GM23338 (cell line): ENCODE data around the gene FBXL5. TPM values are rescaled to one million over a fixed set of nuclear protein-coding genes. Genes with fewer than 3 reads are reported as not detected.
A peak's percentile ranks its signal among the peaks of the same experiment; 100 is the strongest.

Experiments used
- ATAC-seq: fragments of 200-7000 bp; cut with Tn5 transposase; 3 replicates; pipeline ENCODE4 v1.9.1; 2020
- DNase-seq: peaks from one replicate; pipeline ENCODE4 v3.0.0-alpha.2; 2015; ENCODE audit warnings: low spot score
- H2AFZ ChIP-seq: fragments of 200-600 bp; sonication (generic); 2 replicates; pipeline ENCODE4 v1.8.0; 2016; ENCODE audit warnings: antibody characterized with exemption, mild to moderate bottlenecking, moderate library complexity
- H3F3A ChIP-seq: fragments of 200-600 bp; sonication (generic); replicated peaks from 2 replicates; pipeline ENCODE4 v1.8.0; 2017; ENCODE audit warnings: antibody characterized with exemption, mixed run types, low read depth
- H3K27ac ChIP-seq: fragments of 200-600 bp; sonication (generic); 2 replicates; pipeline ENCODE4 v1.6.1; 2016; ENCODE audit warnings: low read depth
- H3K27me3 ChIP-seq: fragments of 200-600 bp; sonication (generic); 2 replicates; pipeline ENCODE4 v1.8.0; 2016; ENCODE audit warnings: mild to moderate bottlenecking, mixed run types, moderate library complexity; ENCODE audit not compliant: insufficient read depth
- H3K36me3 ChIP-seq: fragments of 200-600 bp; sonication (generic); 2 replicates; pipeline ENCODE4 v1.8.0; 2016; ENCODE audit warnings: mild to moderate bottlenecking; ENCODE audit not compliant: insufficient read depth
- H3K4me1 ChIP-seq: fragments of 200-600 bp; sonication (generic); 2 replicates; pipeline ENCODE4 v1.8.0; 2016; ENCODE audit warnings: mild to moderate bottlenecking, moderate library complexity; ENCODE audit not compliant: insufficient read depth
- H3K4me2 ChIP-seq: fragments of 200-600 bp; sonication (generic); 2 replicates; pipeline ENCODE4 v1.7.1; 2017; ENCODE audit warnings: mixed run types
- H3K4me3 ChIP-seq: fragments of 200-600 bp; sonication (generic); 2 replicates; pipeline ENCODE4 v1.6.1; 2016; ENCODE audit warnings: mixed run types
- H3K79me2 ChIP-seq: fragments of 200-600 bp; sonication (generic); replicated peaks from 2 replicates; pipeline ENCODE4 v1.8.0; 2017; ENCODE audit warnings: mild to moderate bottlenecking; ENCODE audit not compliant: insufficient read depth
- H3K9me2 ChIP-seq: fragments of 200-600 bp; sonication (generic); 2 replicates; pipeline ENCODE4 v1.8.0; 2017; ENCODE audit not compliant: insufficient read depth
- H4K20me1 ChIP-seq: fragments of 200-600 bp; sonication (generic); replicated peaks from 2 replicates; pipeline ENCODE4 v1.8.0; 2017; ENCODE audit warnings: mild to moderate bottlenecking; ENCODE audit not compliant: insufficient read depth
- H3K27ac Mint-ChIP-seq: 2 replicates; pipeline ENCODE4 v1.8.0; 2020; ENCODE audit warnings: inconsistent platforms, mild to moderate bottlenecking, moderate library complexity, mixed read lengths
- H3K27me3 Mint-ChIP-seq: 3 replicates; pipeline ENCODE4 v1.8.0; 2022; ENCODE audit warnings: low read depth, mild to moderate bottlenecking, moderate library complexity, mixed read lengths, inconsistent platforms; ENCODE audit not compliant: insufficient read depth, poor library complexity
- H3K36me3 Mint-ChIP-seq: 3 replicates; pipeline ENCODE4 v1.8.0; 2021; ENCODE audit warnings: low read depth, mild to moderate bottlenecking, inconsistent platforms, moderate library complexity, mixed read lengths
- H3K4me1 Mint-ChIP-seq: 3 replicates; pipeline ENCODE4 v1.8.0; 2020; ENCODE audit warnings: mild to moderate bottlenecking, inconsistent platforms, mixed read lengths
- H3K4me3 Mint-ChIP-seq: 3 replicates; pipeline ENCODE4 v1.8.0; 2021; ENCODE audit warnings: moderate library complexity, mild to moderate bottlenecking, inconsistent platforms, mixed read lengths
- H3K9me3 Mint-ChIP-seq: 3 replicates; pipeline ENCODE4 v1.8.0; 2020; ENCODE audit warnings: moderate library complexity, mild to moderate bottlenecking, inconsistent platforms, mixed read lengths
- CREB1 ChIP-seq: fragments of 250-450 bp; sonication (Bioruptor Pico); IDR thresholded peaks from 2 replicates; pipeline ENCODE4 v1.5.0; 2020; ENCODE audit warnings: low read depth, mild to moderate bottlenecking, moderate library complexity
- CTCF ChIP-seq, 2 experiments: fragments of 200-600 bp in 1 of 2; sonication (generic) in 1 of 2; conservative IDR thresholded peaks; 2 replicates each; pipeline versions ENCODE4 v1.5.1 to v1.6.1; 2016 to 2017; ENCODE audit warnings: antibody characterized with exemption in 2 of 2, low read depth in 2 of 2, mild to moderate bottlenecking in 2 of 2, moderate library complexity in 1 of 2
- ETS1 ChIP-seq: IDR thresholded peaks from 2 replicates; pipeline ENCODE4 v1.6.1; 2016; ENCODE audit warnings: antibody characterized with exemption
- EZH2 ChIP-seq: fragments of 200-600 bp; sonication (generic); IDR thresholded peaks from one replicate; pipeline ENCODE4 v1.8.0; 2017; ENCODE audit warnings: antibody characterized with exemption, mild to moderate bottlenecking, low read depth; ENCODE audit not compliant: unreplicated experiment
- EZH2phosphoT487 ChIP-seq: fragments of 200-600 bp; sonication (generic); IDR thresholded peaks from one replicate; pipeline ENCODE4 v1.8.1; 2018; ENCODE audit warnings: antibody characterized with exemption; ENCODE audit not compliant: unreplicated experiment
- JUNB ChIP-seq: IDR thresholded peaks from one replicate; pipeline ENCODE4 v1.6.1; 2016; ENCODE audit warnings: antibody characterized with exemption; ENCODE audit not compliant: unreplicated experiment
- NANOG ChIP-seq: IDR thresholded peaks from 2 replicates; pipeline ENCODE4 v1.6.1; 2016; ENCODE audit warnings: antibody characterized with exemption, borderline replicate concordance
- POLR2AphosphoS5 ChIP-seq: IDR thresholded peaks from 2 replicates; pipeline ENCODE4 v1.6.1; 2016; ENCODE audit warnings: antibody characterized with exemption, low read depth
- REST ChIP-seq: IDR thresholded peaks from one replicate; pipeline ENCODE4 v1.6.1; 2018; ENCODE audit warnings: antibody characterized with exemption; ENCODE audit not compliant: unreplicated experiment
- STAT1 ChIP-seq: IDR thresholded peaks from one replicate; pipeline ENCODE4 v1.6.1; 2016; ENCODE audit warnings: antibody characterized with exemption; ENCODE audit not compliant: unreplicated experiment
- ZNF114 ChIP-seq: fragments of 250-450 bp; sonication (Bioruptor Pico); IDR thresholded peaks from 2 replicates; pipeline ENCODE4 v1.5.0; 2020; ENCODE audit warnings: mild to moderate bottlenecking, moderate library complexity
- ZNF331 ChIP-seq: fragments of 250-450 bp; sonication (Bioruptor Pico); IDR thresholded peaks from 2 replicates; pipeline ENCODE4 v1.5.0; 2020; ENCODE audit warnings: low read depth, mild to moderate bottlenecking, moderate library complexity
- ZNF462 ChIP-seq: fragments of 250-450 bp; sonication (Bioruptor Pico); IDR thresholded peaks from 2 replicates; pipeline ENCODE4 v1.5.0; 2020; ENCODE audit warnings: mild to moderate bottlenecking, moderate library complexity
- polyA plus RNA-seq: library from polyadenylated mRNA; unstranded; fragments of >200 nt; fragmentation: Nextera tagmentation; extraction: Ambion mirVana; gene quantifications from 2 replicates; pipeline ENCODE4 v1.2.1, GENCODE V29; 2016
- total RNA-seq: library from RNA; depleted of rRNA; stranded (reverse); fragments of >200 nt; shearing (Covaris generic); gene quantifications from 2 replicates; pipeline ENCODE4 v1.2.3, GENCODE V29; 2014

FBXL5 gene
- total and polyA plus RNA-seq, 2 experiments from 2014 or later: 55.7 to 81.9 TPM

GRCh38 chr4:15682242-15683142, 27.3 kb upstream of the FBXL5 start:
- H3K4me2 ChIP-seq: peak overlapping the region; percentile 79
- peaks cover 55% of the 10 kb centered on the region for H3K79me2 ChIP-seq
- no peak overlapping the region for H2AFZ ChIP-seq
- H4K20me1 ChIP-seq: no peaks in the 10 kb centered on the region
- H3K27me3 Mint-ChIP-seq: peaks cover 11% of the 10 kb centered on the region
- no peaks in the 10 kb centered on the region for H3F3A ChIP-seq
- peak overlapping the region; percentile 100 for H3K4me3 Mint-ChIP-seq
- no peaks in the 10 kb centered on the region; the same call in 2 of the 3 replicates for H3K9me3 Mint-ChIP-seq
- DNase-seq (no peak), ATAC-seq (no peak)
- TF ChIP-seq EZH2phosphoT487 (no peak), CTCF (conservative IDR thresholded peaks at IDR 0.05; ENCODE audit: low read depth in 2 of 2) (no peak), ETS1 (no peak), ZNF114 (no peak), CREB1 (no peak), NANOG (no peak), POLR2AphosphoS5 (no peak), JUNB (no peak), EZH2 (no peak), ZNF331 (CRISPR knock-in tag) (no peak), ZNF462 (CRISPR knock-in tag) (no peak), REST (no peak), STAT1 (no peak)
- peak overlapping the region; percentile 76 for H3K4me3 ChIP-seq
- H3K36me3 ChIP-seq: no peaks in the 10 kb centered on the region; the same call in 1 of the 2 replicates
- no peaks in the 10 kb centered on the region for H3K27me3 ChIP-seq
- H3K4me1 Mint-ChIP-seq: peaks cover 45% of the 10 kb centered on the region
- peaks cover 31% of the 10 kb centered on the region for H3K36me3 Mint-ChIP-seq
- peak overlapping the region; percentile 99 for H3K27ac Mint-ChIP-seq
- peaks cover 45% of the 10 kb centered on the region for H3K4me1 ChIP-seq
- peak overlapping the region; percentile 98 for H3K27ac ChIP-seq
- H3K9me2 ChIP-seq: no peaks in the 10 kb centered on the region
